GM18502 (cell line): ENCODE data around the gene LAIR1.
"Not testable (repeated sequence)": the region's sequence is repeated elsewhere in the genome, so short reads cannot be mapped to it uniquely, and the experiment has no call there.

Source experiments
- ATAC-seq: cut with Tn5 transposase; IDR thresholded peaks from one replicate; pipeline ENCODE4 v1.9.1; 2021; ENCODE audit warnings: mild to moderate bottlenecking; ENCODE audit not compliant: unreplicated experiment, poor library complexity

LAIR1 gene

DNA sequence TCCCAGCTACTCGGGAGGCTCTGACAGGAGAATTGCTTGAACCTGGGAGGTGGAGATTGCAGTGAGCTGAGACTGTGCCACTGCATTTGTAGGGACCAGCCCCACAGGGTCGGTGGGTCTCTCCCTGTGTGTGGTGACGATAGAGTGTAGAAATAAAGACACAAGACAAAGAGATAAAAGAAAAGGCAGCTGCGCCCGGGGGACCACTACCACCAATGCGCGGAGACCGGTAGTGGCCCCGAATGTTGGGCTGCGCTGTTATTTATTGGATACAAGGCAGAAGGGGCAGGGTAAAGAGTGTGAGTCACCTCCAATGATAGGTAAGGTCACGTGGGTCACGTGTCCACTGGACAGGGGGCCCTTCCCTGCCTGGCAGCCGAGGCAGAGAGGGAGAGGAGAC, 42.4 kb downstream of the LAIR1 start:
- not testable (repeated sequence) for ATAC-seq

DNA sequence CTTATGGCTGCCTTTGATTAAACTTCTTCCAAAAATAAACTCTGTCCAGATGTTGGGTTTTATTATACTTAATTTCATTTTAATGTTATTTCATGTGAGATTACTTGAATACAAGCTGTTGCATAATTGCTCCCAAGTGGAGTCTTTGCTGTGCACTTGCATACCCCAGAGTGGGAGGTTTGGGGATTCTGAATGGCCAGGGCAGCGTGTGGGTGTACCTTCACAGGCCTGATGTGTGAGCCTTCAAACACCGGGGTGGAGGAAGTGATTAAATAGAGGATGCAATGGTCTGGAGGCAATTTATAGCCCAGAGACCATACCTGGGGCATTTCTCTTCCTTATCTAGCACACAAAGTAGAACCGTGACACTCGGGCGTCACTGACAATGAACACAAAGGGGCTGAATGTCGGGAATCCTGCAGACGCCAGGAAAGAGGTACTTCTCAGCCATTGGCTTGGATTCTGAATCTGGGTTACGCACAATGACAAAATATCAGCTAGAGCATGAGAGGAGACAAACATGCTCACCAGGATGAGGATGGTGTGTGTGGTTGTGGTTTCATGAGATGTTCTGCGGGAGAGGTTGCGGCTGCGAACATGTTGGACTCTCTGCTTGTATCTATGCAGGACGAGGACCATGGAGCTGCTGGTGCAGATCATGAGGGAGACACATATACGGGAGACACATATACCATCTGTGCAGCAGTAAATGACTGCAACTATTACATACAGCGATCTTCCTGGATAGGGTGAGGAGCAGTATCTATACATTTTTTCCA, 44.6 kb downstream of the LAIR1 start:
- no peak for ATAC-seq

- no peak for ATAC-seq
These were observed 45.7 kb downstream of the LAIR1 start for GRCh38 chr19:54319049-54319448.

GRCh38 chr19:54317965-54318240, 46.8 kb downstream of the LAIR1 start:
- ATAC-seq: no peak

DNA sequence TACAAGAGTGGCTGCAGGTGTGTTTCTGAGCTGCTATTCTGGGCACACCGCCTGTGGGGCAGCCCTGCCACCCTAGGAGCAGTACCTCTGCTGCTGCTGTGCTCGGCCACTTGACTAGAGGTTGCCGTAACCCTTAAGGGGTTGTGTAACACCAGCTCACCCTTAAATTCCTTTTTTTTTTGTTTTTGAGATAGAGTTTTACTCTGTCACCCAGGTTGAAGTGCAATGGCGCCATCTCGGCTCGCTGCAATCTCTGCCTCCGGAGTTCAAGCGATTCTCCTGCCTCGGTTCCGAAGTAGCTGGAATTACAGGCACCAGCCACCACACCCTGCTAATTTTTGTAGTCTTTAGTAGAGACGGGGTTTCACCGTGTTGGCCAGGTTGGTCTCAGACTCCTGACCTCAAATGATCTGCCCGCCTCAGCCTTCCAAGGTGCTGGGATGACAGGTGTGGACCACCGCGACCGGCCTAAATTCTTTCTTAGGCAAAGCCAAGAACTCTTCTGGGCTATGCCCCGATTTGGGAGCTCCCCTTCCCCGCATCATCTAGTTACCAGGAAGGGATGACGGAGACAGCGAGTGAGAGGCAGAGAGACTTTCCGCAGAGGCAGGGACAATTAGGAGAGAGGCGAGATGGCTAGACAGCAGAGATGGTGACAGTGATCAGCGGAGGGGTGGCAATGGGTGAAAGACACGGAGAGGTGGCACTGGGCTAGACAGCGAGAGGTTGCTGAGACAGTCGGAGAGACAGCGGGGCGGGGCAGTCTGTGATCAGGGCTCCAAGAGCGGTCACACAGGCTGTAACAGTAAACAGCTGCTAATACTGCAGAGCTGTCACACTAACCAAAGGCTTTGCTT, 47.4 kb downstream of the LAIR1 start:
- no peak for ATAC-seq

DNA sequence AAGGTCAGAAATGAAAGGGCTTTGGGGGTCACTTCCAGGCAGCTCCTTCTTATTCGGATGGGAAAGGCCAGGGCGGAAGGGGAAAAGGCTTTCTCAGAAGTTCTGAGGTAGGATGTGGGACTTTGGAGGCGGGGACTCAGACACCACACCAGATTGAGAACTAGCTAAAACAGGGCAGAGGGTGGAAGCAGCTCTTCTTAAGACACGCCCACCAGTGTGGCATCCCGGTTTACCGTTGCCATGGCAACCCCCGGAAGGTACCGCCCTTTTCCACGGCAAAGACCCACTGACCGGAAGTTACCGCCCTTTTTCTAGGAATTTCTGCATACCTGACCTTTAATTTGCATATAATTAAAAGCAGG, 48.0 kb downstream of the LAIR1 start:
- no peak for ATAC-seq

DNA sequence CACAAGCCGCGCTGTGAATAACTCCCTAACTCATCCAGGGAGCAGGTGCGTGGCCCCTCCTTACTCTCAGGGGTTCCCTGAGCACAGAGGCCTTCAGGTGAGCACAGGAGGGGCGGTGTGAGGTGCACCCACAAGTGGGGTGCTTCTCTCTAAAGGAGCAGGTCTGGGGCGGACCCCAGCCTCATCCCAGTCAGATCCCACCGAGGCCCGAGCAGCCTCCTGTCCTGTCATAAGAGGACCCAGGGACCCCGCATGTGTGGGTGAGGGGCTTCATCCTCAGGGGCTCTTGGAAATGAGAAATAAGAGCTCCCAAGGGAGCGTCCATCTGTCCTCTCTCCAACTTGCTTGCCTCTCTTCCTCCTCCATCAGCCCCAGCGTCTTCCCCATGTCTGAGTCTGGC, 48.8 kb downstream of the LAIR1 start:
- ATAC-seq: no peak

- no peak for ATAC-seq
These were observed 52.0 kb downstream of the LAIR1 start, which contains the start of gene LILRA5 for GRCh38 chr19:54312436-54313377. Gene LILRA5 (minus strand): TSS chr19:54313166. CDS start chr19:54313019, 147 bp downstream.

GRCh38 chr19:54312011-54312410, 52.7 kb downstream of the LAIR1 start:
- no peak for ATAC-seq

- ATAC-seq: no peak
These were observed 53.2 kb downstream of the LAIR1 start for GRCh38 chr19:54311486-54311885.

DNA sequence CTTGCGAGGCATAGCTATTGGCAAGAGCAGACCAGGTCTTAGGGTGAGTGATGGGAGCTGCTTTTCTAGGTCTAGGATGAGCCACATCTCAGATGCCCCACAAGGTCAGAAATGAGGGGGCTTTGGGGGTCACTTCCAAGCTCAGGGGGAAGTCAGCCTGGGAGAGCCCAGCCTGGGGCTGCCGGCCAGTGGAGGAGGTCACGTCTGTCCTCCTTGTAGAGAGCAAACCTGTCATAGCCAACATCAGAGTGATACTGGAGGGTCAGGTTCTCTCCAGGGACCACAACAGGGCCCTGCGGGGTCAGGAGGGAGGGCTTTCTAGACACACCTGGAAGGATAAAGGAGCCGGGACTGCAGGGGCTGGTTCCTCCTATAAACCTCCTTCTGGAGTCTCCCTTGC, 54.2 kb downstream of the LAIR1 start:
- ATAC-seq: no peak

DNA sequence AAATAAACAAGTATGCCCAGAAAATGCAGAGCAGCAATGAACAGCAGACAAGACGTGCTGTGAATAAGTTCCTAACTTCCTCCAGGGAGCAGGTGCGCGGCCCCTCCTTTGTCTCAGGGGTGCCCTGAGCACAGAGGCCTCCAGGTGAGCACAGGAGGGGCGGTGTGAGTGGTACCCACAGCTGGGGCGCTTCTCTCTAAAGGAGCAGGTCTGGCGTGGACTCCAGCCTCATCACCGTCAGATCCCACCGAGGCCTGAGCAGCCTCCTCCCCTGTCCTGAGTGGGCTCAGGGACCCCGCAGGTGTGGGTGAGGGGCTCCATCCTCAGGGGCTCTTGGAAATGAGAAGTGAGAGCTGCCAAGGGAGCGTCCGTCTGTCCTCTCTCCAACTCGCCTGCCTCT, 54.9 kb downstream of the LAIR1 start:
- no peak for ATAC-seq

DNA sequence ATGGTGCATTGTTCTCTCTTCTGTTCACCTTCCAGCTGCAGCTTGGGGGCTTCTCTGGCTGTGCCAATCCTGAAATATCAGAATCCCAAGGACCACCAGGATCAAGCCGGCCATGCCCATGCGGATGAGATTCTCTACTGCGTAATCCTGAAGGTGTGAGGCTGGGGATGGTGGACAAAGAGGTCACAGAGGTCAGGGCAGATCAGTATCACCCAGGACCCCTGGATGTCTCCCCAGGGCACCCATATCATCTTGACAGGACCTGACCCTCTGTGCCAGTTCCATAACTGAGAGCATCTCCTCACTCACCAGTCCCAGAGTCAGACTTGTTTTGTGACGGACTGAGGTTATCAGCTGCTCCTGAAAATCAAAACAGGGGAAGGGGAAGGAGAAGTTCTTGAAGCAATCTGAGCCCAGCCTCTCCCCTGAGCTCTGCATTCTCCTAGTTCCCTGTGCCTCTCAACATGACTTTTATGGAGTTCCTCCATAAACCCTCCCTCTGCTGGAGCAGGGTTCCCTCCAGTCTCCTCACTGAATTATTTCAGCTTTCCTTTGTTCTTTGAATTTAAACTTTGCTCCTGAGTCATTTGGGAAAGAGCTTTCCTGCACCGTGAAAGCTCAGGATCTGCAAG, 57.2 kb downstream of the LAIR1 start:
- ATAC-seq: no peak

GRCh38 chr19:54305141-54305540, 59.6 kb downstream of the LAIR1 start:
- ATAC-seq: no peak

GRCh38 chr19:54302257-54302656, 62.5 kb downstream of the LAIR1 start:
- ATAC-seq: no peak
